AG09319 (cell line): ENCODE data around the gene RETNLB.

Experiments used
- DNase-seq: peaks from one replicate; pipeline ENCODE4 v3.0.0-alpha.2; 2010; ENCODE audit warnings: low read depth; ENCODE audit errors: extremely low read depth
- TF ChIP-seq, protein P1 (sequence below): IDR thresholded peaks from 2 replicates; pipeline ENCODE4 v1.5.1; 2011; ENCODE audit warnings: low read depth, mild to moderate bottlenecking, inconsistent platforms, low read length, moderate library complexity

RETNLB gene

DNA sequence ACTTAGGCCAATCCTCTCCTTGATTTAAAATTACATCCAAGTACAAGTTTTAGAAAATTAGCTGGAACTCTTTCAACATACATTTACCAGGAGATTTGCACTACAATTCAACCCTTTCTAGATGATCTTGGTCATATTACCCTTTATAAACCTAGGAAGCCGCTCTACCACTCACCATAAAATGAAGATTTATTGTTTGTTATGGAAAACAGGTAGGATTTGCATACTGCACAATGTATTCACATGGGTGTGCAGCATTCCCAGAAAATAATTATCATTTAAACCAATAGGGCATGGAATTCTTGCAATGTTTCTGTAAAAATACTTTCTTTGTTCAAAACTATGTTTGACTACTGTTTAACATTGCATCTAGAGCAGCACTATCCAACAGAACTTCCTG lies 18.4 kb upstream of the RETNLB start:
- no peak for DNase-seq
- TF ChIP-seq, protein P1, sequence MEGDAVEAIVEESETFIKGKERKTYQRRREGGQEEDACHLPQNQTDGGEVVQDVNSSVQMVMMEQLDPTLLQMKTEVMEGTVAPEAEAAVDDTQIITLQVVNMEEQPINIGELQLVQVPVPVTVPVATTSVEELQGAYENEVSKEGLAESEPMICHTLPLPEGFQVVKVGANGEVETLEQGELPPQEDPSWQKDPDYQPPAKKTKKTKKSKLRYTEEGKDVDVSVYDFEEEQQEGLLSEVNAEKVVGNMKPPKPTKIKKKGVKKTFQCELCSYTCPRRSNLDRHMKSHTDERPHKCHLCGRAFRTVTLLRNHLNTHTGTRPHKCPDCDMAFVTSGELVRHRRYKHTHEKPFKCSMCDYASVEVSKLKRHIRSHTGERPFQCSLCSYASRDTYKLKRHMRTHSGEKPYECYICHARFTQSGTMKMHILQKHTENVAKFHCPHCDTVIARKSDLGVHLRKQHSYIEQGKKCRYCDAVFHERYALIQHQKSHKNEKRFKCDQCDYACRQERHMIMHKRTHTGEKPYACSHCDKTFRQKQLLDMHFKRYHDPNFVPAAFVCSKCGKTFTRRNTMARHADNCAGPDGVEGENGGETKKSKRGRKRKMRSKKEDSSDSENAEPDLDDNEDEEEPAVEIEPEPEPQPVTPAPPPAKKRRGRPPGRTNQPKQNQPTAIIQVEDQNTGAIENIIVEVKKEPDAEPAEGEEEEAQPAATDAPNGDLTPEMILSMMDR: no peak

DNA sequence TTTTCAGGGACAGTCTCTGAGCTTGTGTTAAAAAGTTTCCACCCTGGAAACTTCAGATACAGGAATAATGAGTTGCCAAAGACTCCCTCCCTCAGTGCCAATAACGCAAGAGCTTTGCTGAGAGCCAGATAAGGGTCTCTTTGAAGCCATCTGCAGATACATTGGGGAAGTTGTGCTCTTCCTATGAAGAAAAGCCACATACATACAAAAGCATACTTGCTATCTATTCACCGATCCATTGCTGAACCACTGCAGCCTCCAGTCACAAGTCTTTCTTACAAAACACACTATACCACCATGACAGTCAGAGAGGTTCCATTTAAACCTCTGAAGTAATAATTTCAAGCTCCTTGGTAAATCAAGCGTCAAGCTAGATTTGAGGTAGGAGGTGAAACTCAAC lies 10.0 kb upstream of the RETNLB start:
- TF ChIP-seq, protein P1: no peak

DNA sequence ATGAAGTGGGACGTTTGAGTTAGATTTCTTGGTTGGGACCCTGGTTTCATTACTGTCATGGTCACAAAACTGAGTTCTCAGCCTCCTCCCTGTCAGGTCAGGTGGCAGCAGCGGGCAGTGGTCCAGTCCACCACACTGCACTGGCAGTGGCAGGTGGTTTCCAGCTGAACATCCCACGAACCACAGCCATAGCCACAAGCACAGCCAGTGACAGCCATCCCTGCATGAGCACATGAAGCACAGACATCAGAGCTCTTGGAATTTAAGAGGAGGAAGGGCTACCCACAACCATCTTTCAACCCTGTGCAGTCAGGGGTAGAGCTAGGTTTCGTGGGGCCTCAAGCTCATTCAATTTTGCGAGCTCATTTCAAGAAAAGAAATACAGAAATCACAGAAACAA lies 1.5 kb downstream of the RETNLB start:
- TF ChIP-seq, protein P1: no peak
- DNase-seq: no peak

More for the DNA sequence above, 10.0 kb upstream of the RETNLB start:
- DNase-seq: no peak

DNA sequence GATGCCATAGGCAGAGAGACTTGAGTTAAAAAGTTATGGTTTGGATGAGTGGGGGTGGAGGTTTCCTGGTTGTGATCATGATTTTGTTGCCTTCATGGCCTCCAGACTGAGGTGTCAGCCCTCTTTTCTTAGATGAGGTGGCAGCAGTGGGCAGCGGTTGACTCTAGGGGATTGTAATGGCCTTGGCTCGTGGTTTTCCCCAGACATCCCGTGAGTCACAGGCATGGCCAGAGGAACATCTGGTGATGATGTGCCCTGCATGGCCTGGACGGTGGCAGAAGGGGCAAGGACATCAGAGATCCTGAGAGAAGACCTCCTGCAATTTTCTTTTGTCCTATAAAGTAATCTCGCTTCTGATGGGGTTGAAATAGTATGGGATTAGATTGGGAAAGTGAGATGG lies 12.4 kb downstream of the RETNLB start:
- TF ChIP-seq, protein P1: no peak
- no peak for DNase-seq

DNA sequence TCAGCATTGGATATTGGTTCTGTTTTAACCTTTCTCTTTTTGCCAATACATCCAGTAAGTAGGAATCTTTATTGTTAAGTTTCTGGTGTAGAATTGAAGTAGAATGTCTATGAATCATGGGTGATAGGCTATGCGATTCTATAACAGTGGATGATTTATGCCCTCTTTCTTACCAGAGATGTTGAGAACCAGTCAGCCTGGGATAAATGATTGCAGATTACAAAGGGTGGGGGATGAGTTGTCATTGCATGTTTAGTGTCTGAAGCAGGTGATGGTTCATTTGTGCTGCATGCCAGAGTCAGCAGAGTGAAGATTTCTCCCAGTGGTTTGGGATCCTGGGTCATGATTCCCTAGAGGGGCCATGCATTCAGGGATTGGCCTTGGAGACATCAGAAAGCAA lies 14.3 kb downstream of the RETNLB start:
- TF ChIP-seq, protein P1: no peak
- DNase-seq: no peak

DNA sequence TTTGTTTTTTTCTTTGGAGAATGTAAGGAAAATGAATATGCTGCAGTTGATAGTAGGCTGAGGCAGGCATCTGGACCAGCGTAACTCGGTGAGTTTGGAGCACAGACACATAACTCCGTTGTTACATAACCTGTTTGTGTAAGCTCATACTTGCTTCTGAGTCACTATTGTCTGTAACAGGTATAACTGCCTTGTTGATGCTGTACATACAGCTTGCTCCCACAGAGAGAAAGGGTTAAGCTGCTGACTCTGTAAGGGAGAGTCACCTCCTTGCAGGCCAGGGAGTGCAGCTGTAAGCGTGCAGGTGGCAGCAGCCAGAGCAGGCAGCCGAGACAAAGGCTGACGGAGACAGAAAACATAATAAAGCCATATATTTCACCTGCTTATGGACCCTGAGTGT lies 20.4 kb downstream of the RETNLB start:
- TF ChIP-seq, protein P1: no peak
- no peak for DNase-seq

DNA sequence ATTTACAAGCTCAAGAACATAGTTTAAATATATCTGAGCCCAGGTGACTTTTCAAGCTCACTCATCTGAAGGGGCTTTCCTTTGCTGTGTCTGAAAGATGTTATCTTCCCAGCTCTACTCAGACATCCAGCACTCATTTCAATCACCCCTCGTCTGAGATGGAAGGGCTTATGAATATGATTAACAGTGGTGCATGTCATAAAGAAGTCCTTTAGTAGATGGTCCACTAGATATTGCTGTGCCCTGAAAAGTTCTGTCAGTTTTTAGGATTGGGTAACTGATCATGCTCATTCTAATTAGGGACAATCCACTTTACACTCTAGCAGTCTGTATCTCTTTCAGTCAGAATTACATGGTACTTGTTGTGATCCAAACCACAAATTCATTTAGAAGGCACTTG lies 28.3 kb downstream of the RETNLB start:
- no peak for DNase-seq
- TF ChIP-seq, protein P1: no peak
